Measurements from ENCODE around the gene PARD6B. TPM values are rescaled to one million over a fixed set of nuclear protein-coding genes. Genes with fewer than 3 reads are reported as not detected.

PARD6B gene
- total and polyA plus RNA-seq, 2 experiments from 2014 or later: 14.6 to 41.0 TPM

- 57% methylated on average over 4 of the region's 4 CpGs for WGBS (ENCODE audit: low lambda C conversion rate, missing lambda C conversion rate)
- H3K4me1 ChIP-seq (ENCODE audit: insufficient read depth): peaks cover 40% of the 10 kb centered on the region
- H3K27me3 ChIP-seq: no peaks in the 10 kb centered on the region
Observed at GRCh38 chr20:50737352-50737751, 6.0 kb downstream of the PARD6B start.

GRCh38 chr20:50743087-50743486 lies 11.7 kb downstream of the PARD6B start:
- H3K9me2 ChIP-seq (replicated peaks; ENCODE audit: insufficient read depth): no peaks in the 10 kb centered on the region
- H3K36me3 ChIP-seq (replicated peaks; ENCODE audit: insufficient read depth, low read depth): no peaks in the 10 kb centered on the region
- no peaks in the 10 kb centered on the region for H3K9me3 ChIP-seq (ENCODE audit: low read depth)
- H3K4me3 ChIP-seq: no peak overlapping the region
- TF ChIP-seq EZH2 (IDR thresholded peaks at IDR 0.05; ENCODE audit: borderline replicate concordance): no peak
- no peak for TF ChIP-seq EZH2phosphoT487 (IDR thresholded peaks at IDR 0.05; ENCODE audit: low read depth, severe bottlenecking, unreplicated experiment)
- TF ChIP-seq CTCF (IDR thresholded peaks at IDR 0.05; ENCODE audit: poor library complexity): no peak
- no peak for DNase-seq (ENCODE audit: low spot score)
- H4K20me1 ChIP-seq (ENCODE audit: insufficient read depth, poor library complexity, severe bottlenecking): no peaks in the 10 kb centered on the region
- H3K27me3 ChIP-seq: no peaks in the 10 kb centered on the region
- H2AFZ ChIP-seq: no peak overlapping the region
- peak overlapping the region; percentile 76 for H3K27ac ChIP-seq
- H3K79me2 ChIP-seq: peaks cover 63% of the 10 kb centered on the region
- peak overlapping the region; percentile 6 for H3K4me2 ChIP-seq
- 40% methylated on average over 4 of the region's 4 CpGs for WGBS (ENCODE audit: low lambda C conversion rate, missing lambda C conversion rate)
- peaks cover 75% of the 10 kb centered on the region for H3K4me1 ChIP-seq (ENCODE audit: insufficient read depth)

More at GRCh38 chr20:50737352-50737751, 6.0 kb downstream of the PARD6B start:
- no peak overlapping the region for H3K4me2 ChIP-seq
- peak overlapping the region; percentile 86 for H3K27ac ChIP-seq
- H2AFZ ChIP-seq: no peak overlapping the region
- H3K4me3 ChIP-seq: no peak overlapping the region
- TF ChIP-seq CTCF (IDR thresholded peaks at IDR 0.05; ENCODE audit: poor library complexity) (no peak), EZH2phosphoT487 (IDR thresholded peaks at IDR 0.05; ENCODE audit: low read depth, severe bottlenecking, unreplicated experiment) (no peak), EZH2 (IDR thresholded peaks at IDR 0.05; ENCODE audit: borderline replicate concordance) (no peak)
- no peaks in the 10 kb centered on the region for H3K9me3 ChIP-seq (ENCODE audit: low read depth)
- DNase-seq (ENCODE audit: low spot score): no peak
- H3K79me2 ChIP-seq: peaks cover 95% of the 10 kb centered on the region
- no peaks in the 10 kb centered on the region for H4K20me1 ChIP-seq (ENCODE audit: insufficient read depth, poor library complexity, severe bottlenecking)
- H3K36me3 ChIP-seq (replicated peaks; ENCODE audit: insufficient read depth, low read depth): no peaks in the 10 kb centered on the region
- no peaks in the 10 kb centered on the region for H3K9me2 ChIP-seq (replicated peaks; ENCODE audit: insufficient read depth)

- Histone ChIP-seq H3K9me2 (replicated peaks; ENCODE audit: insufficient read depth) (no peaks in the 10 kb centered on the region), H3K9me3 (ENCODE audit: low read depth) (no peaks in the 10 kb centered on the region), H3K27me3 (no peaks in the 10 kb centered on the region), H2AFZ (no peak overlapping the region), H3K36me3 (replicated peaks; ENCODE audit: insufficient read depth, low read depth) (no peaks in the 10 kb centered on the region), H3K27ac (peak overlapping the region; percentile 83), H3K79me2 (peaks cover 62% of the 10 kb centered on the region), H4K20me1 (ENCODE audit: insufficient read depth, poor library complexity, severe bottlenecking) (no peaks in the 10 kb centered on the region), H3K4me1 (ENCODE audit: insufficient read depth) (peaks cover 73% of the 10 kb centered on the region), H3K4me3 (no peak overlapping the region), H3K4me2 (peak overlapping the region; percentile 63)
- TF ChIP-seq CTCF (IDR thresholded peaks at IDR 0.05; ENCODE audit: poor library complexity) (peak; percentile 59), EZH2 (IDR thresholded peaks at IDR 0.05; ENCODE audit: borderline replicate concordance) (no peak)
- WGBS (ENCODE audit: low lambda C conversion rate, missing lambda C conversion rate): 43% methylated on average over 15 of the region's 15 CpGs
- DNase-seq (ENCODE audit: low spot score): peak; percentile 92
Observed at GRCh38 chr20:50744143-50744792, 12.9 kb downstream of the PARD6B start.
